Left lobe of liver (tissue), 2 donors: ENCODE results near the gene EIF1. TPM values are rescaled to one million over a fixed set of nuclear protein-coding genes. Genes with fewer than 3 reads are reported as not detected.

Experiments
- ATAC-seq: fragments of 200-7000 bp; cut with Tn5 transposase; one replicate; pipeline ENCODE4 v1.9.1; 2020; ENCODE audit warnings: mild to moderate bottlenecking, moderate library complexity
- DNase-seq: peaks from one replicate; pipeline ENCODE4 v3.0.0-alpha.2; 2020; ENCODE audit warnings: low spot score
- total RNA-seq: library from RNA; stranded (reverse); gene quantifications from one replicate; pipeline ENCODE4 v1.2.1, GENCODE V29; 2021
- donor health status: DM: no; HTN: no; CAD: no; lungs with moderate emphysema.
- donor health status: DM: no; HTN: yes; CAD: no.

EIF1 gene
- total RNA-seq, 1 donor from 2014 or later: 257 TPM

- DNase-seq: no peak
- no peak for ATAC-seq
Observed at GRCh38 chr17:41654678-41655607, 33.7 kb upstream of the EIF1 start.

GRCh38 chr17:41655611-41656111 lies 33.0 kb upstream of the EIF1 start:
- ATAC-seq: no peak
- no peak for DNase-seq

GRCh38 chr17:41656249-41657023 lies 32.2 kb upstream of the EIF1 start:
- DNase-seq: no peak
- no peak for ATAC-seq

- ATAC-seq (no peak), DNase-seq (no peak)
Observed at GRCh38 chr17:41657176-41657754, 31.4 kb upstream of the EIF1 start.

GRCh38 chr17:41657936-41658335 lies 30.7 kb upstream of the EIF1 start:
- no peak for ATAC-seq
- DNase-seq: no peak

- no peak for ATAC-seq
- no peak for DNase-seq
Observed at GRCh38 chr17:41658846-41659245, 29.8 kb upstream of the EIF1 start.

- no peak for ATAC-seq
- DNase-seq: no peak
Observed at GRCh38 chr17:41659427-41660212, 29.1 kb upstream of the EIF1 start.

GRCh38 chr17:41660221-41660711 lies 28.4 kb upstream of the EIF1 start:
- ATAC-seq: no peak
- no peak for DNase-seq

- no peak for DNase-seq
- no peak for ATAC-seq
Observed at GRCh38 chr17:41663451-41664171, 25.1 kb upstream of the EIF1 start.

GRCh38 chr17:41664172-41664457 lies 24.6 kb upstream of the EIF1 start:
- ATAC-seq (no peak), DNase-seq (no peak)

- ATAC-seq: no peak
- no peak for DNase-seq
Observed at GRCh38 chr17:41664587-41665565, 23.8 kb upstream of the EIF1 start.

- DNase-seq (peak; percentile 90), ATAC-seq (peak; percentile 86)
Observed at GRCh38 chr17:41665566-41666236, 23.0 kb upstream of the EIF1 start.

GRCh38 chr17:41666237-41666641 lies 22.4 kb upstream of the EIF1 start:
- ATAC-seq (peak; percentile 5), DNase-seq (no peak)

GRCh38 chr17:41666708-41667279 lies 21.9 kb upstream of the EIF1 start:
- peak; percentile 81 for ATAC-seq
- DNase-seq: peak; percentile 85

- DNase-seq (no peak), ATAC-seq (no peak)
Observed at GRCh38 chr17:41667280-41668041, 21.2 kb upstream of the EIF1 start.

GRCh38 chr17:41672153-41672552 lies 16.5 kb upstream of the EIF1 start:
- DNase-seq (no peak), ATAC-seq (no peak)
